HG02610 (cell line): ENCODE data around the gene RILPL2.
"Not testable (repeated sequence)": the region's sequence is repeated elsewhere in the genome, so short reads cannot be mapped to it uniquely, and the experiment has no call there.

Experiments used
- ATAC-seq: cut with Tn5 transposase; IDR thresholded peaks from one replicate; pipeline ENCODE4 v1.9.1; 2021; ENCODE audit warnings: mild to moderate bottlenecking, moderate library complexity; ENCODE audit not compliant: unreplicated experiment

The RILPL2 gene

GRCh38 chr12:123407269-123407668 is 29.2 kb downstream of the RILPL2 start:
- not testable (repeated sequence) for ATAC-seq

- no peak for ATAC-seq
These were observed 31.9 kb downstream of the RILPL2 start for GRCh38 chr12:123404581-123404980.

GRCh38 chr12:123401753-123402683 is 34.5 kb downstream of the RILPL2 start:
- no peak for ATAC-seq

GRCh38 chr12:123399255-123399617 is 37.2 kb downstream of the RILPL2 start:
- ATAC-seq = no peak

- no peak for ATAC-seq
These were observed 37.8 kb downstream of the RILPL2 start for GRCh38 chr12:123398550-123399254.

- no peak for ATAC-seq
These were observed 38.3 kb downstream of the RILPL2 start for GRCh38 chr12:123398177-123398549.

GRCh38 chr12:123397400-123397799 is 39.1 kb downstream of the RILPL2 start:
- no peak for ATAC-seq

GRCh38 chr12:123396954-123397353 is 39.5 kb downstream of the RILPL2 start:
- ATAC-seq = no peak

GRCh38 chr12:123396543-123396942 is 39.9 kb downstream of the RILPL2 start:
- no peak for ATAC-seq

- ATAC-seq = no peak
These were observed 41.2 kb downstream of the RILPL2 start for GRCh38 chr12:123395236-123395635.

- ATAC-seq = no peak
These were observed 42.7 kb downstream of the RILPL2 start for GRCh38 chr12:123393747-123394146.

- ATAC-seq = no peak
These were observed 44.7 kb downstream of the RILPL2 start for GRCh38 chr12:123391546-123392343.

- ATAC-seq = no peak
These were observed 45.7 kb downstream of the RILPL2 start for GRCh38 chr12:123390498-123391426.

- ATAC-seq = peak; percentile 27
These were observed 46.7 kb downstream of the RILPL2 start for GRCh38 chr12:123389560-123390351.

GRCh38 chr12:123388951-123389559 is 47.4 kb downstream of the RILPL2 start:
- no peak for ATAC-seq

GRCh38 chr12:123388177-123388950 is 48.1 kb downstream of the RILPL2 start:
- ATAC-seq = peak; percentile 42

GRCh38 chr12:123387508-123388176 is 48.8 kb downstream of the RILPL2 start:
- ATAC-seq = no peak

- not testable (repeated sequence) for ATAC-seq
These were observed 50.9 kb downstream of the RILPL2 start for GRCh38 chr12:123385536-123385935.
